Right atrium auricular region (tissue), 2 donors: ENCODE measurements around the gene PAK6. TPM values are rescaled to one million over a fixed set of nuclear protein-coding genes. Genes with fewer than 3 reads are reported as not detected.

ENCODE experiments used
- DNase-seq: peaks from one replicate; pipeline ENCODE4 v3.0.0-alpha.2; 2019; ENCODE audit warnings: low spot score
- H3K27ac ChIP-seq, 2 donors: fragments of 200-600 bp; sonication (generic); 1 replicate in 1 of 2; 2 replicates in 1 of 2; pipeline ENCODE4 v1.5.1; 2016 to 2019
- H3K27me3 ChIP-seq, 2 donors: fragments of 200-600 bp; sonication (generic); one replicate each; pipeline versions ENCODE4 v1.5.1 to v1.6.0; 2017 to 2019
- H3K36me3 ChIP-seq: fragments of 200-600 bp; sonication (generic); one replicate; pipeline ENCODE4 v1.5.1; 2016
- H3K4me1 ChIP-seq, 2 donors: fragments of 200-600 bp; sonication (generic); one replicate each; pipeline versions ENCODE4 v1.5.1 to v1.6.0; 2017 to 2019
- H3K4me3 ChIP-seq, 2 donors: fragments of 200-600 bp; sonication (generic); 1 replicate in 1 of 2; 2 replicates in 1 of 2; pipeline ENCODE4 v1.5.1; 2017 to 2019; ENCODE audit warnings: mild to moderate bottlenecking in 1 of 2, moderate library complexity in 1 of 2
- H3K9me3 ChIP-seq, 2 donors: fragments of 200-600 bp; sonication (generic); one replicate each; pipeline ENCODE4 v1.5.1; 2019
- total RNA-seq, 2 donors: library from RNA; depleted of rRNA; stranded (reverse); fragments of >200 nt; gene quantifications; one replicate each; pipeline ENCODE4 v1.1.0, GENCODE V29; 2016
- TF ChIP-seq, protein P1 (sequence below), 2 donors: fragments of 200-600 bp; sonication (generic); IDR thresholded peaks; one replicate each; pipeline ENCODE4 v1.5.1; 2019; ENCODE audit warnings: antibody characterized with exemption in 2 of 2

The PAK6 gene
- total RNA-seq, 2 donors from 2014 or later: 15.3 to 32.5 TPM

DNA sequence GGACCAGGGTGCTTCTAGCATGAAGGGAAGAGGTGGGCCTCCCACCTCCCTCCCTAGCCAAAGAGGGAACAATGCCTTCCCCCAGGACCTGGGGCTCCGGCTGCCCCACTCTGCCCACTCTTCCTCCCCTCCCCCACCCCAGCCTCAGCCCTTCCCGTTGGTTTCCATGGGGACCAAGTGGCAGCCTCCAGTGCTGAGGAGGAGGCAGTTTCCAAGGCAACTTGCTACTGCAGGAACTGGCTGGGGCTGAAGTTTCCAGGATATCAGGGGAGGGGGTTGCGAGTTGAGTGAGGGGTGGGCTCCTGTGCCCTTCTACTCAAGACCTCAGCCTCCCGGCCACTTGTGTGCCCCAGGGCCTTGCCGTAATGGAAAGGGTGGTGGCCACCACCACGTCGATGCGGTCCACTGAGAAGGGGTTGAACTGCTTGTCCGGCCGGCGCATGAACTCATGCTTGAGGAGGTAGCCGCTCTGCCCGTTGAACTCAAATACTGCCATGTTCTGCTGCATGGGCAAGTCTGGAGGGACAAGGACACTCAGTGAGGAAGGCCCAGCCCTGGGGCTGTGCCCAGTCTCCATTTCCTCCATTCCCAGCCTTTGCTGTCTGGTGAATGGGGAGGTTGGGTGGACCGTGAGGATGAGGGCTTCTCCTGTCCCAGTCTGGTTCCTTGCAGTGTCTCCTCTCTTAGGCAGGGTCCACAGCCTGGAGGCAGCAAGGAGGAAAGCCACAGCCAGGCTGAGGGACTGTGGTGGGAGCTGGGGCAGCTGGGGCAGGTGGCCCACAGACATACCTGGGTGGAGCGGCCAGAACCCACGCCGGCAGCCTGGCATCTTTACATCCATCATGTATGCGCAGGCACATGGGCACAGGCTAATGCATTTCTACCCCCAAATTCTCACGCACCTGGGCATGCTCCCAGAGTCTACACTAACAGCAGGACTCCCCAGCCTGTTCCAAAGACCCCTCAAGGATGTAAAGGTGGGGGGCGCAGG lies 55.3 kb downstream of the PAK6 start:
- no peak for DNase-seq
- Histone ChIP-seq H3K36me3 (no peaks in the 10 kb centered on the region), H3K27me3 (no peaks in the 10 kb centered on the region), H3K9me3 (no peaks in the 10 kb centered on the region), H3K4me3 (no peak overlapping the region), H3K4me1 (peaks cover 0 to 47% of the 10 kb centered on the region in 2 donors), H3K27ac (no peak overlapping the region)
- TF ChIP-seq, protein P1, sequence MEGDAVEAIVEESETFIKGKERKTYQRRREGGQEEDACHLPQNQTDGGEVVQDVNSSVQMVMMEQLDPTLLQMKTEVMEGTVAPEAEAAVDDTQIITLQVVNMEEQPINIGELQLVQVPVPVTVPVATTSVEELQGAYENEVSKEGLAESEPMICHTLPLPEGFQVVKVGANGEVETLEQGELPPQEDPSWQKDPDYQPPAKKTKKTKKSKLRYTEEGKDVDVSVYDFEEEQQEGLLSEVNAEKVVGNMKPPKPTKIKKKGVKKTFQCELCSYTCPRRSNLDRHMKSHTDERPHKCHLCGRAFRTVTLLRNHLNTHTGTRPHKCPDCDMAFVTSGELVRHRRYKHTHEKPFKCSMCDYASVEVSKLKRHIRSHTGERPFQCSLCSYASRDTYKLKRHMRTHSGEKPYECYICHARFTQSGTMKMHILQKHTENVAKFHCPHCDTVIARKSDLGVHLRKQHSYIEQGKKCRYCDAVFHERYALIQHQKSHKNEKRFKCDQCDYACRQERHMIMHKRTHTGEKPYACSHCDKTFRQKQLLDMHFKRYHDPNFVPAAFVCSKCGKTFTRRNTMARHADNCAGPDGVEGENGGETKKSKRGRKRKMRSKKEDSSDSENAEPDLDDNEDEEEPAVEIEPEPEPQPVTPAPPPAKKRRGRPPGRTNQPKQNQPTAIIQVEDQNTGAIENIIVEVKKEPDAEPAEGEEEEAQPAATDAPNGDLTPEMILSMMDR (IDR thresholded peaks at IDR 0.05): no peak

DNA sequence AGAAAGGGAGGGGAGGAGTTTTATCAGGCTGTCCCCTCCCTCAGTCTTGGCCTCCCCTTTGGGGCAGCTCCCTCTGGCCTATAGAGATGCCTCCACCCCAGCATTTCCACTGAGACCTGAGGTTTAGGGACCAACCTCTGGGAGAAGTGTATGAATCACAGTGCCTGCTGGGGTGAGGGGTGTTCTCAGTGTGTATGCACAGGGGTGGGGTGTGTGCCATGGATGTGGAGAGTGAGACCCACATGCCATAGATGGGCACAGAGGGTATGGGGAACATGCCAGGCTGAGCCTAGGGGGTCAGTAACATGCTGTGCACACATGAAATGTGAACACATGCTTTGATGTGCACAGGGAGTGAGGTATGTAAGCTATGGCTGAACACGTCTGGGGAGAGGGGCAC lies 56.4 kb downstream of the PAK6 start:
- Histone ChIP-seq H3K4me1 (peaks cover 0 to 44% of the 10 kb centered on the region in 2 donors), H3K27me3 (no peaks in the 10 kb centered on the region), H3K9me3 (peaks cover 0 to 5% of the 10 kb centered on the region in 2 donors), H3K27ac (no peak overlapping the region), H3K4me3 (no peak overlapping the region), H3K36me3 (no peaks in the 10 kb centered on the region)
- no peak for DNase-seq
- TF ChIP-seq, protein P1 (IDR thresholded peaks at IDR 0.05): no peak

DNA sequence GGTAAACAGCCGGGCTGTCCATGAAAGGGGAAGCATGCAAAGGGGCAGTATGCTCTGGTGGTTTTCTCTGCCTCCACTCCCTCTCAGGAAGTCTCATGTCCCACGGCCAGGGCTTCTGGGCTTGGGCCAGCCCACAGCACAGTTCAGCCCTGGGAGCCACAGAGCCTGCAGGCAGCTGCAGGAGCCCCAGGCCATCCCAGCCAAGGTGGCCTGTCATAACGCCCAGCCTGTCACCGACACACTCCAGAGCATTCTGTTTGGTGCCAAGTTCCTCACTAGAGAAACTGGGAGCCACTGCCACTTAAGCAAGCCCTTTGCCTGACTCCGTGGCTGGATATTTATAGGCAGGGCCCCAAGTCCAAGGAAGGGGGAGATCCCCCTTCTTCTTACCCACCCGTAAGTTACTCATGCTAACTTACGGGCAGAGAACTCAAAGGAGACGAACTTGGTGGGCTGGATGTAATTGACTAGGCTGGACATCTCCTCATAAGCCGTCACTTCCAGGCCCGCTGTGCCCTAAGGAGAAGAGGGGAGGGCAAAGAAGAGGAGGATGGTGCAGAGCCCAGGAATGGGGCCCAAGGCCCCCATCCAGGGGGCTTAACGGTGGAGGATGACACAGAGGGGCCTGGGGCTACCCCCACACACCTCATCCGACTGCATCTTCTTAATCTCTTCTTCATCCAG lies 57.2 kb downstream of the PAK6 start:
- Histone ChIP-seq H3K9me3 (peaks cover 0 to 9% of the 10 kb centered on the region in 2 donors), H3K36me3 (no peaks in the 10 kb centered on the region), H3K27ac (peak overlapping the region in 1 of 2 donors; percentile 73), H3K4me3 (no peak overlapping the region), H3K4me1 (peaks cover 0 to 40% of the 10 kb centered on the region in 2 donors), H3K27me3 (no peaks in the 10 kb centered on the region)
- TF ChIP-seq, protein P1 (IDR thresholded peaks at IDR 0.05): no peak
- DNase-seq: no peak

DNA sequence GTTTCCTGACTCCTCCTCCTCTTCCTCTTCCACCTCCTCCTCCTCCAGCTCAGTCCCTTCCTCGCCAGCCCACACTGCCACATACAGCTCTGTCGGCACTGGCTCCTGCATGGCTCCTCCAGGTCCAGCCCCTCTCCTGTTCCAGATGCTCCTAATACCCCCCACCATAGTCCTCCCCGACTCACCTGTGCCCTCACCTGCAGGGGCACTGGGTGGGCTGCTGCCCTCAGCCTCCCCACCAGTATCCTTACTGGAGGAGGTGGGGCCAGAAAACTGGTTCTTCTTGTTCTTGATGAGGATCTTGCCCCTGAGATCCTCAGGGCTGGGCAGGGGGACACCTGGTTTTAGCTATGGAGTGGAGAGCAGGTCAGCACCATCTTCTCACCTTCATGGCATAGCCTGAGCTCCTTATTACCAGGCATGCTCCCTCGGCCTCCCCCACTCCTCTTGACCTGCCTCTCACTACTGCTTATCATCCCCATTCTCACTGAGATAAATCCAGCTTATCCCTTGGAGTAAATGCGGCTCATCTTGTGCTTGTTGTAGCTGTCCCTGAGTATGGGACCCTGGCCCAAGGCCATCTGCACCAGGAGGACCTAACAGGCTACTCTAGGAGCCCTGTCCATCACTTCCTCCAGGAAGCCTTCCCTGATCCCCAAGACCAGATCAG lies 57.8 kb downstream of the PAK6 start:
- TF ChIP-seq, protein P1 (IDR thresholded peaks at IDR 0.05): no peak
- no peaks in the 10 kb centered on the region for H3K27me3 ChIP-seq
- no peak overlapping the region for H3K4me3 ChIP-seq
- peak overlapping the region in 1 of 2 donors; percentile 73 for H3K27ac ChIP-seq
- no peak for DNase-seq
- peaks cover 0 to 40% of the 10 kb centered on the region in 2 donors for H3K4me1 ChIP-seq
- peaks cover 0 to 9% of the 10 kb centered on the region in 2 donors for H3K9me3 ChIP-seq
- H3K36me3 ChIP-seq: no peaks in the 10 kb centered on the region

DNA sequence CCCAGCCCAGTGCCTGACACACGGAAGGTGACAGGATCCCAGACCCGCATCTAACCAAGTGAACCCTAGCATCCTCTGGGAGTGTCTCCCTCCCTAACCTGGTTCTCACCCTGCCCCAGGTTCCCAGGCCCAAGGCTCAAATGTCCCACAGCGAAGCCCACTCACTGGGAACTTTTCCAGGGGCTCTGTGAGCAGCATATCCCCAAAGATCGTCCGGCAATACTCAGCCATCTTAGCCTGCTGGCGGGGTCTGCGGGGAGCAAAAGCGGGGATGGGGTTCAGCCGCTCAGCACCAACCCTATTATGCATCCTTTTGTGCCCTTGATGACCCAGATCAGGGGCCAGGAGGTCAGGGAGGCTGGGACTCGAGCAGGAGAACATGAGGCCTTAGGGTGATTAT lies 58.5 kb downstream of the PAK6 start:
- Histone ChIP-seq H3K27ac (no peak overlapping the region), H3K9me3 (peaks cover 0 to 9% of the 10 kb centered on the region in 2 donors), H3K36me3 (no peaks in the 10 kb centered on the region), H3K4me3 (no peak overlapping the region), H3K27me3 (no peaks in the 10 kb centered on the region), H3K4me1 (peaks cover 0 to 42% of the 10 kb centered on the region in 2 donors)
- no peak for DNase-seq
- TF ChIP-seq, protein P1 (IDR thresholded peaks at IDR 0.05): no peak
